ENCODE data around the gene NCOA3.
"Not testable (repeated sequence)": the region's sequence is repeated elsewhere in the genome, so short reads cannot be mapped to it uniquely, and the experiment has no call there.

Gene NCOA3

GRCh38 chr20:47561603-47562583 lies 60.2 kb downstream of the NCOA3 start:
- no peak for DNase-seq (ENCODE audit: low read depth in 2 of 2)

DNA sequence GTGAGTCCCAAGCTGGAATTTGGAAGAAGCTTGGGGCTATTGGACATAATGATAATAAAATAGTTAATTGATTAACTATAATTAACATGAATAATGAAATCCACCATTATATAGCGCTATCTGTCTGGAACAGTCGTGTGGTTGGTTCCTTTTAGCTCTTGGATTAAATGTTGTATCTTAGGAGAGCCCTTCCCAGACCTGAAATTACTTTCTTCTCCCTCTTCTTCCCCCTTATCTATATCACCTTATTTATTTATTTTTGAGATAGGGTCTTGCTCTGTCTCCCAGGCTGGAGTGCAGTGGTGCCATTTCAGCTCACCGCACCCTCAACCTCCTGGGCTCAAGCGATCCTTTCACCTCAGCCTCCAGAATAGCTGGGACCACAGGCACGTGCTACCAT lies 64.6 kb downstream of the NCOA3 start:
- no peak for DNase-seq (ENCODE audit: low read depth in 2 of 2)

DNA sequence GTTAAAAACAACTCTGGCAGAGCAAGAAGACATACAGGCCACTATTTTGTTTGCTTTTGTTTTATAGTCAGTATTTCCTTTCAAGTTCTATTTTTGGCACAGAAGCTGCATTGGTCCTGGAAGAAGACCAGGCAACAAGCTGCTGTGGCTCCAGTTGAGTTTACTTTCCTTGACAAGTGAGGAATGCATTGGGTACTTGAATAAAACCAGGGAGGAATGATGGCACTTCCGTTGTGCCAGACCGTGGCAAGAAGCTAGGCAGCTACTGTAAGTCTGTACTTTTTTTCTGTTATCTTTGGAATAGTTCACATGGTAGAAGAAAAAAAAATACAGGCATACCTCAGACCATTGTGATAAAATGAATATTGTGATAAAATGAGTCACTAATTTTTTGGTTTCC lies 66.3 kb downstream of the NCOA3 start:
- DNase-seq (ENCODE audit: low read depth in 2 of 2), result no peak

DNA sequence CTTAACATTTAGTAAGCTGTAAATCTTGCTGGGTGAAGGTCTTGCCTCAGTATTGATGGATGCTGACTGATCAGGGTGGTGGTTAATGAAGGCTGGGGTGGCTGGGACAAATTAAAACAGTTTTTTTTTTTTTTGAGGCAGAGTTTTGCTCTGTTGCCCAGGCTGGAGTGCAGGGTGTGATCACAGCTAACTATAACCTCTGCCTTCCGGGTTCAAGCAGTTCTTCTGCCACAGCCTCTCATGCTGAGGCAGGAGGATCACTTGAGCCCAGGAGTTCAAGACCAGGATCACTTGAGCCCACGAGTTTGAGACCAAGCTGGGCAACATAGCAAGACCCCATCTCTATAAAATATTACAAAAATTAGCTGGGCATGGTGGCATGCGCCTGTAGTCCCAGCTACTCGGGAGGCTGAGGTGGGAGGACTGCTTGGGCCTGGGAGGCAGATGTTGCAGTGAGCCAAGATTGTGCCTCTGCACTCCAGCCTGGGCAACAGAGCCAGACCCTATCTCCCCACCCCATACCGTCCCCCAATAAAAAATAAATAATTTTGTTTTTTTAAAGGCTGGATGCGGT lies 67.2 kb downstream of the NCOA3 start:
- DNase-seq (ENCODE audit: low read depth in 2 of 2), result no peak

- no peak for DNase-seq (ENCODE audit: low read depth in 2 of 2)
Observed at GRCh38 chr20:47571426-47571825, 69.7 kb downstream of the NCOA3 start.

DNA sequence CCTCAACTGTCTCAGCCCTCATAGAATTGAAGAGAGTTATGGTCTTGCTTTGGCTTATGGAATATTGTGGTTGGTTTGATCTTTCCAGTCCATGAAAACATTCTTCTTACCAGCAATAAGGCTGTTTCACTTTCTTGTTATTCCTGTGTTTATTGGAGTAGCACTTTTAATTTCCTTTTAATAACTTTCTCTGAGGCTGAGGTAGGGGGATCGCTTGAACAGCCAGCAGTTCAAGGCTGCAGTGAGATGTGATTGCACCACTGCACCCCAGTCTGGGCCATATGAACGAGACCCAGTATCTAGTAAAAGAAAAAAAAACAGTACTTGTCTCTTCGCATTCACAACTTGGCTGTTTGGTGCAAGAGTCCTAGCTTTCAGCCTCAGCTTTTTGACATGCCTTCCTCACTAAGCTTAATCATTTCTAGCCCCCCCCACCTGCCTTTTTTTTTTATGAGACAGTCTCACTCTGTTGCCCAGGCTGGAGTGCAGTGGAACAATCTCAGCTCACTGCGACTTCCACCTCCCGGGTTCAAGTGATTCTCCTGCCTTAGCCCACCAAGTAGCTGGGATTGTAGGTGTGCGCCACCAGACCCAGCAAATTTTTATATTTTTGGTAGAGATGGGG lies 70.5 kb downstream of the NCOA3 start:
- no peak for DNase-seq (ENCODE audit: low read depth in 2 of 2)

DNA sequence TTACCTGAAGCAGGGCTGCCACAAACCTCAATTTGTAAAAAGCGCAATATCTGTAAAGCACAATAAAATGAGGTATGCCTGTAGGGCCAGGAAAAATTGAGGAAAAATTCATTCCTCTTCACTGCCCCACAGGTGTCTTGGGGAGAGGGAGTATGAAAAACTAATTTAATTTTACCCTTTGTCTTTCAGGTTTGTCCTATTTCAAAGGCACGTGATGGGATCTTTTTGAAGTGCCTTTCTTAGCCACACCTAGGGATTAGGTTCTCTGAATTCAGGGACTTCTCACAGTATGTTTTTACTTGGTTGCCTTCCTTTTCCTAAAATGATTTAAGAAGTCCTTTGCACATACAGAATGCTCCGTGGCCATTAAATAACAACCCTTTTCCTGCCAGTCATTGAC lies 71.9 kb downstream of the NCOA3 start:
- no peak for DNase-seq (ENCODE audit: low read depth in 2 of 2)

DNA sequence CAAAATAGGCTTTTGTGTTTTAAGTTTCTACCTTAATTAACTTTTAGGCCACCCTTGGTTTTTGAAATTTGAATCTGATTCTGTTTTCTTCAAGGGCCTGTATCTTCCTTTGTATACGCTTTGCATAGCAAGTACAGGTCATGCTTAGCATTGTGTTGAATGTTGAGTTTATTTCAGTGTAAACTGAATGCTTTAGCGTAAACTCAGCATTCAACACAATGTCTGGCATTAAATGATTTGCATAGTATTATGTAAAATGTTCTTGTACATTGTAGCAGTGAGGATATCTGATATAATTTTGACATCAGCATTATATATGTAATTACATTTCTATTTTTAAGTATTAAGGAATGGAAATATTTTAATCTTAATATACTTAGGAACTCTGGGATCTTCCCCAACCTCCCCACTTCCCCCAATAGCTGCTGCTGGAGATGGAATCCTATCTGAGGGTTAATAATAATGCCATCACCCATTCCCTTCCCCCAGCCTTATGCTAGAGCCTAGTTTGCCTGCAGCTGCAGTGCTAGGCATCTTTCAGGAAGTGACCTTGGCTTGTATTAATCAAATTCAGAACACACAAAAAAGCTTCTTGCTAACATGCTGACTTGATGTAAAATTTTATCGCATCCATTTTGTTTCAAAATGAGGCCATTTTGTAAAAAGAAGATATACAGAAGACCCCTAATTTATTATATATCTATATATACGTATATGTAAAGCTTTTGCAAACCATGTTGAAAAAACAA lies 73.1 kb downstream of the NCOA3 start:
- no peak for DNase-seq (ENCODE audit: low read depth in 2 of 2)

GRCh38 chr20:47576516-47577033 lies 74.9 kb downstream of the NCOA3 start:
- peak; percentile 60 to 67 for DNase-seq (ENCODE audit: low read depth in 2 of 2)

DNA sequence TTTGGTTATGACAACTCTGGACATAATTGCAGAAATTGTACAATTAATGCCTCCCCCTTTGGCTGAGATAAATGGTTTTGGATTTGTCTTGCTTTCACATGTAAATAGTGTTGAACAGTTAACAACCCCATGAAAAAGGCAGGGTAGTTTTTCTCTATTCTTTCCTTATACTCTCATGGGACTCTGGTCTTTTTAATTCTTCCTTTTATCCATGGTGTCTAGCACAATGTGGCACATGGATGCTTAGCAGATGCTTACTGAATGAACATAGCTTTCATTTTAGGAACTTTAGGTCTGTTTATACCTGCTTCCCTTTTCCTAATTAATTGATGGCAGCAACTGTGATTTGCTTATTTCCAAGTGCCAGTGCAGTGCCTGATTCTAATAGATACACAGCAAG lies 75.6 kb downstream of the NCOA3 start:
- no peak for DNase-seq (ENCODE audit: low read depth in 2 of 2)

DNA sequence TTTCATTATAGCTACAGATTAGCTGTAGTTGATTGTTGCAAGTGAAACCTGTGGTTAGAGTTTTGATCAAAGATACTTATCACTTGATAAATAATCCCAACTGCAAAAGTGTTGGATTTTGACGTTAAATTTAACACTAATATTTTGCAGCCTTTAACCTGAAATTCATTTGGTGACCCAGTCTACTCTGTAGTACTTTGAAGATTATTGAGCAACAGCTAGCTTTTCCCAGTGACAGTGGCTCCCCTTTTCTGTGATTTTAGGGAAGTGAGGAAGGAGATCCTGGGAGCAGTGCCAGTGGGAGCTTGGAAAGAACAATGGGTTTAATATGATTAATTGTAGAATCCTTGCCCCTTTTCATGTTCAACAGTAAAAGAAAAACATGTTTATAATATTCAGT lies 76.9 kb downstream of the NCOA3 start:
- DNase-seq (ENCODE audit: low read depth in 2 of 2), result no peak

- not testable (repeated sequence) for DNase-seq (ENCODE audit: low read depth in 2 of 2)
Observed at GRCh38 chr20:47580686-47581085, 79.0 kb downstream of the NCOA3 start.

DNA sequence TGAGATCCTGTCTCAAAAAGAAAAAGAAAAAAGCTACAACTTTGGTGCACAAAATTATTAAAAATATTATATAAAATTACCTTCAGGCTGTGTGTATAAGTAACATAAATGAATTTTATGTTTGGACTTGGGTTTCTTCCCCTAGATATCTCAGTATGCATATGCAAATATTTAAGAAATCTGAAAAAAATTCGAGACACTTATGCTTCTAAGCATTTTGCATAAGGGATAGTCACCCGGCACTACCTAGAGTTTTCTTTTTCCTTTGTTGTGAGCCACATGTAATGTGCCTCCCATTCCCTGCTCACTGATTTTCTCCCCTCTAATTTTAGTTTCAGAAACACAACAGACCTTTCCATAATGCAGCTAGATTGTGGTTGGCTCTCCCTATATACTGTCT lies 79.4 kb downstream of the NCOA3 start:
- no peak for DNase-seq (ENCODE audit: low read depth in 2 of 2)

DNA sequence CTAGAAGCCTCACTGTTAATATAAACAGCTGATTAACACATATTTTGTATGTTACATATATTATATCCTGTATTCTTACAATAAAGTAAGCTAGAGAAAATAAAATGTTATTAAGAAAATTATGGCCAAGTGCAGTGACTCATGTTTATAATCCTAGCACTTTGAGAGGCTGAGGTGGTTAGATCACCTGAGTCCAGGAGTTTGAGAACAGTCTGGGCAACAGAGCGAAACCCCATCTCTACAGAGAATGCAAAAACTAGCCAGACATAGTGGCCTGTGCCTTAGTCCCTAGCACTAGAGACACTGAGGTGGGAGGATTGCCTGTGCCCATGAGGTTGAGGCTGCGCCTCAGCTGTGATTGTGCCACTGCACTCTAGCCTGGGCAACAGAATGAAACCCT lies 81.9 kb downstream of the NCOA3 start:
- DNase-seq (ENCODE audit: low read depth in 2 of 2), result no peak

DNA sequence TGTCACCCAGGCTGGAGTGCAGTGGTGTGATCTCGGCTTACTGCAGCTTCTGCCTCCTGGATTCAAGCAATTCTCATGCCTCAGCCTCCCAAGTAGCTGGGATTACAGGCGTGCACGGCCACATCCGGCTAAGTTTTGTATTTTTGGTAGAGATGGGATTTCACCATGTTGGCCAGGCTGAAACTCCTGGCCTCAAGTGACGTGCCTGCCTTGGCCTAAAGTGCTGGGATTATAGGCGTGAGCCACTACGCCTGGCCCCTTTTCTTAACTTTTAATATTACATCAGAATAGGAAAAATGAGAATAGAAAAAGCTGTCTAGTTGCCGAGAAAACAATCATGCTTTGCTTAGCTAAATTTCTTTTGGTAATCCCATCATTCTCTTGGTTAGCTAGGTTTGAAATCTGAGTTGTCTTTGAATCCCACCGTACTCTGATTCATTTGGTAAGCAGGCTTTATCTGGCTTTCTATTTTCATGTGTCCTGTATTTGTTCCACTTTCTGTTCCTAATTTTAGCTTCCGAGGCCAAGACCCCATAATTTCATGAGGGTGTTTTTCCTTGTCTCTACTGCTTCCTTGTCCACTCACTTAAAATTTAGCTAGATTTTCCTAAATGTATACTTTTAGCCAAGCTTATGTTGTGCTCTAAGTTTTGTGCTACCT lies 83.5 kb downstream of the NCOA3 start:
- DNase-seq (ENCODE audit: low read depth in 2 of 2), result no peak

GRCh38 chr20:47586649-47587294 lies 85.1 kb downstream of the NCOA3 start:
- peak in 1 of 2 experiments; percentile 47 for DNase-seq (ENCODE audit: low read depth in 2 of 2)

DNA sequence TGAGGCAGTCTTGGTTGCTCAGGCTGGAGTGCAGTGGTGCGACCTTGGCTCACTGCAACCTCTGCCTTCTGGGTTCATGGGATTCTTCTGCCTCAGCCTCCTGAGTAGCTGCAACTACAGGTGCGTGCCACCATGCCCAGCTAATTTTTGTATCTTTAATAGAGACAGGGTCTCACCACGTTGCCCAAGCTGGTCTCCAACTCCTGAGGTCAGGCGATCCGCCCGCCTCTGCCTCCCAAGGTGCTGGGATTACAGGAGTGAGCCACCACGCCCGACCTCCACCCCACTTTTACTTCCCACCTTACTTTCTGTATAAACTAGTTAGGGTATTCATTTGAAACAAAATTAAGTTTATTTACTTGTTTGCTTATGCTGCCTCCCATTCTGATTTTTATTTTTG lies 86.5 kb downstream of the NCOA3 start:
- no peak for DNase-seq (ENCODE audit: low read depth in 2 of 2)

GRCh38 chr20:47591231-47591630 lies 89.5 kb downstream of the NCOA3 start:
- DNase-seq (ENCODE audit: low read depth in 2 of 2), result no peak

- no peak for DNase-seq (ENCODE audit: low read depth in 2 of 2)
Observed at GRCh38 chr20:47594157-47594556, 92.5 kb downstream of the NCOA3 start.

DNA sequence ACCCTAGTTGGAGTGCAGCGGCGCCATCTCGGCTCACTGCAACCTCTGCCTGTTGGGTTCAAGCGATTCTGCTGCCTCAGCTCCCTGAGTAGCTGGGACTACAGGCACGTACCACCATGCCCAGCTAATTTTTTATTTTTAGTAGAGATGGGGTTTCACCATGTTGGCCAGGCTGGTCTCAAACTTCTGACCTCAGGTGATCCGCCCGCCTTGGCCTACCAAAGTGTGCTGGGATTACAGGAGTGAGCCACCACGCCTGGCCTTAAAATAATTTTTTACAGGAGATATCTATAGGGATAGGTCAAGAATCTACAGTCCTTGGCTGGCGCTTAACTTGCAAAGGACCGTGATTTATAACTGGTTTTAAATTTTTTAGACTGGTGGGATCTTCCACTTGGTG lies 93.5 kb downstream of the NCOA3 start:
- not testable (repeated sequence) for DNase-seq (ENCODE audit: low read depth in 2 of 2)

Data from fibroblast of skin of left quadriceps (primary cell).